ENCODE measurements around the gene CUL1. TPM values are rescaled to one million over a fixed set of nuclear protein-coding genes. Genes with fewer than 3 reads are reported as not detected.

The CUL1 gene
- total and polyA plus RNA-seq, 9 donors: 31.9 to 51.3 (median 40.2) TPM

GRCh38 chr7:148811892-148812291 lies 113.2 kb downstream of the CUL1 start:
- no peaks in the 10 kb centered on the region for H3K4me1 ChIP-seq (ENCODE audit: insufficient read depth)
- intact Hi-C loops (cut with DNase I): no loop called here
- DNase-seq: no peak
- no peaks in the 10 kb centered on the region for H3K9me3 ChIP-seq
- no peak for TF ChIP-seq EP300 (IDR thresholded peaks at IDR 0.05)
- TF ChIP-seq CTCF (IDR thresholded peaks at IDR 0.05): no peak
- TF ChIP-seq POLR2A (IDR thresholded peaks at IDR 0.05): no peak
- no peaks in the 10 kb centered on the region for H3K27me3 ChIP-seq
- no peak overlapping the region for H3K27ac ChIP-seq
- no peaks in the 10 kb centered on the region for H3K36me3 ChIP-seq
- WGBS, 3 donors: 84 to 86% (median 85%) methylated on average over 4 of the region's 4 CpGs
- no peak overlapping the region for H3K4me3 ChIP-seq

- Histone ChIP-seq H3K4me3 (no peak overlapping the region), H3K36me3 (no peaks in the 10 kb centered on the region), H3K27me3 (no peaks in the 10 kb centered on the region), H3K4me1 (ENCODE audit: insufficient read depth) (no peaks in the 10 kb centered on the region), H3K27ac (no peak overlapping the region), H3K9me3 (no peaks in the 10 kb centered on the region)
- intact Hi-C loops (cut with DNase I): no loop called here
- TF ChIP-seq POLR2A (IDR thresholded peaks at IDR 0.05) (no peak), CTCF (IDR thresholded peaks at IDR 0.05) (no peak), EP300 (IDR thresholded peaks at IDR 0.05) (no peak)
- DNase-seq: no peak
- WGBS, 3 donors: 90 to 94% (median 93%) methylated on average over 9 of the region's 9 CpGs
Measured at GRCh38 chr7:148813890-148814289, 115.2 kb downstream of the CUL1 start.

GRCh38 chr7:148814922-148815559 lies 116.3 kb downstream of the CUL1 start:
- H3K27me3 ChIP-seq: no peaks in the 10 kb centered on the region
- no peak for DNase-seq
- no peaks in the 10 kb centered on the region for H3K36me3 ChIP-seq
- no peak for TF ChIP-seq CTCF (IDR thresholded peaks at IDR 0.05)
- no peak for TF ChIP-seq POLR2A (IDR thresholded peaks at IDR 0.05)
- TF ChIP-seq EP300 (IDR thresholded peaks at IDR 0.05): no peak
- intact Hi-C loops (cut with DNase I): no loop called here
- 80 to 87% (median 86%) methylated on average over 10 of the region's 10 CpGs for WGBS, 3 donors
- H3K4me3 ChIP-seq: no peak overlapping the region
- no peaks in the 10 kb centered on the region for H3K9me3 ChIP-seq
- H3K27ac ChIP-seq: no peak overlapping the region
- H3K4me1 ChIP-seq (ENCODE audit: insufficient read depth): no peaks in the 10 kb centered on the region

- no peaks in the 10 kb centered on the region for H3K27me3 ChIP-seq
- no peak overlapping the region for H3K4me3 ChIP-seq
- TF ChIP-seq CTCF (IDR thresholded peaks at IDR 0.05) (no peak), POLR2A (IDR thresholded peaks at IDR 0.05) (no peak), EP300 (IDR thresholded peaks at IDR 0.05) (no peak)
- DNase-seq: no peak
- no peaks in the 10 kb centered on the region for H3K36me3 ChIP-seq
- H3K9me3 ChIP-seq: no peaks in the 10 kb centered on the region
- WGBS, 3 donors: 80 to 92% (median 84%) methylated on average over 3 of the region's 3 CpGs
- H3K27ac ChIP-seq: no peak overlapping the region
- H3K4me1 ChIP-seq (ENCODE audit: insufficient read depth): no peaks in the 10 kb centered on the region
- intact Hi-C loops (cut with DNase I): no loop called here
Measured at GRCh38 chr7:148815612-148816011, 116.9 kb downstream of the CUL1 start.

All from ovary (tissue), 9 donors.